MM.1S (cell line): Measurements from ENCODE around the gene IGFN1.

Experiments
- CTCF ChIP-seq: fragments of 300-600 bp; sonication (generic); IDR thresholded peaks from 2 replicates; pipeline ENCODE4 v1.5.1; 2016; ENCODE audit warnings: antibody characterized with exemption, low read length, mixed read lengths
- EZH2 ChIP-seq: fragments of 300-600 bp; sonication (generic); optimal IDR thresholded peaks from 2 replicates; pipeline ENCODE3; 2017; ENCODE audit warnings: low read depth, mild to moderate bottlenecking, antibody characterized with exemption, low read length, mixed read lengths
- EZH2phosphoT487 ChIP-seq: fragments of 300-600 bp; sonication (generic); IDR thresholded peaks from 2 replicates; pipeline ENCODE4 v1.6.1; 2018; ENCODE audit warnings: antibody characterized with exemption, low read length

GRCh38 chr1:201226859-201227488 lies 36.4 kb downstream of the IGFN1 start:
- TF ChIP-seq CTCF (no peak), EZH2 (no peak), EZH2phosphoT487 (no peak)
